ENCODE data around the gene WDR17.

DNA sequence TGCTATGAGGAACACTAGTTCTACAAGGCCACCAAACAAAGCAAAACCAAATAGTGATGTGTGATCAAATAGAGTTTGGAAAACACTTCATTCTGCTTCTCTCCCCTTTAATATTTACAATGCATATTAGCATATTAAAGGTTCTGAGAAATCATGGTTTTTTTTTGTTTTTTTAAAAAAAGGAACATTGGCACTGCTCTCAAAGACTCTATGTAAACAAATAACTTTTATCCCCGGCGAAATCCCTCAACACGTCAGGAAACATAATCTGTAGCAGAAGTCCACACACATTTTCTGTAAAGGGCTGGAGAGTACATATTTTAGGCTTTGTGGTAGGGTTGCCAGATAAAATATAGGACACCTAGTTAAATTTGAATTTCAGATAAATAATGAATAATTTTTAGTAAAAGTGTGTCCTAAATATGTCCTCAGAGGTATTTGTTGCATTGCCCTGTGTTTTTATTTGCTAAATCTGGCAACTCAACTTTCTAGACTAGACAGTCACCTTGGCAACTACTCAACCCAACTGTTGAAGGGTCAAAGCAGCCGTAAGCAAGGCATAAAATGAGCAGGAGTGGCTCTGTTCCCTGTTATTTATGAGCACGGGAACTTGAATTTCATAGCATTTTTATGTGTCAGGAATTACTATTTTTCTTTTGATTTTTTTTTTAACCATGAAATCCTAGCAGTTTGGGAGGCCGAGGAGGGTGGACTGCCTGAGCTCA is 121.2 kb downstream of the WDR17 start:
- TF ChIP-seq CTCF (IDR thresholded peaks at IDR 0.05) (no peak), POLR2A (IDR thresholded peaks at IDR 0.05) (no peak)
